Activated CD4-positive, CD25-positive, alpha-beta regulatory T cell treated with anti-CD3 and anti-CD28 coated beads, Interleukin-2, amount 50 U/mL, for 16 hours (primary cell): ENCODE results near the gene SEPTIN5.
A peak's percentile ranks its signal among the peaks of the same experiment; 100 is the strongest.
"Not testable (repeated sequence)": the region's sequence is repeated elsewhere in the genome, so short reads cannot be mapped to it uniquely, and the experiment has no call there.

Source experiments
- DNase-seq: peaks from one replicate; pipeline ENCODE4 v3.0.0-alpha.2; 2020; ENCODE audit warnings: low read depth, low spot score

SEPTIN5 gene

DNA sequence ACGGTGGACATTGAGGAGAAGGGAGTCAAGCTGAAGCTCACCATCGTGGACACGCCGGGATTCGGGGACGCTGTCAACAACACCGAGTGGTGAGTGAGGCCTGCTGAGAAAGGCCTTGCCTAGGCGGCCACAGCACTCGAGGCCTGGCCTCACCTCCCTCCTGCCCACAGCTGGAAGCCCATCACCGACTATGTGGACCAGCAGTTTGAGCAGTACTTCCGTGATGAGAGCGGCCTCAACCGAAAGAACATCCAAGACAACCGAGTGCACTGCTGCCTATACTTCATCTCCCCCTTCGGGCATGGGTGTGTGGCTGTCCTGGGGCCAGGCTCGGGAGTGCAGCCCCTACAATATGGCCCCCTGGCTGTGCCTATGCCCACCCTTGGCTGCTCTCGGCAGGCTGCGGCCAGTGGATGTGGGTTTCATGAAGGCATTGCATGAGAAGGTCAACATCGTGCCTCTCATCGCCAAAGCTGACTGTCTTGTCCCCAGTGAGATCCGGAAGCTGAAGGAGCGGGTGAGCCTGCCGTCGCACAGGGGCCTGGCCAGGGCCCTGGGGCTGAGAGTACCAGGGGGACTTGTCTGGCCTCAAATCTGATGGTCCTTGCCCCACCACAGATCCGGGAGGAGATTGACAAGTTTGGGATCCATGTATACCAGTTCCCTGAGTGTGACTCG lies 6.0 kb downstream of the SEPTIN5 start:
- DNase-seq = no peak

DNA sequence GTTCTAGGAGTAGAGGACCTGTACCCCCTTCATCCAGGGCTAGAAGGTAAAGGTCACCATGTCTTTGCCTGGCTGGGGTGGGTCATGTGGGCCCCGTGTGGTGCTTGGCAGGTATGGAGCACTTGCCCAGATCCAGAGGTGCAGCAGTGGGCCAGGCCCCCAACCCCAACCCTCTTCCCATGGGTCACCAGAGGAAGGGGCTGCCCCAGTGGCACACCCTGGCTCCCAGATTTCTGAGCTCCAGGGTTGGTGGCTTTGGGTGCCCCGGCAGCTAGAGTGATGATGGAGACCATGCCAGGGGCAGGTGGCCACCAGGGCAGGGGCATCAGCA lies 6.7 kb downstream of the SEPTIN5 start:
- no peak for DNase-seq

GRCh38 chr22:19721330-19722177 lies 7.3 kb downstream of the SEPTIN5 start:
- DNase-seq = no peak

DNA sequence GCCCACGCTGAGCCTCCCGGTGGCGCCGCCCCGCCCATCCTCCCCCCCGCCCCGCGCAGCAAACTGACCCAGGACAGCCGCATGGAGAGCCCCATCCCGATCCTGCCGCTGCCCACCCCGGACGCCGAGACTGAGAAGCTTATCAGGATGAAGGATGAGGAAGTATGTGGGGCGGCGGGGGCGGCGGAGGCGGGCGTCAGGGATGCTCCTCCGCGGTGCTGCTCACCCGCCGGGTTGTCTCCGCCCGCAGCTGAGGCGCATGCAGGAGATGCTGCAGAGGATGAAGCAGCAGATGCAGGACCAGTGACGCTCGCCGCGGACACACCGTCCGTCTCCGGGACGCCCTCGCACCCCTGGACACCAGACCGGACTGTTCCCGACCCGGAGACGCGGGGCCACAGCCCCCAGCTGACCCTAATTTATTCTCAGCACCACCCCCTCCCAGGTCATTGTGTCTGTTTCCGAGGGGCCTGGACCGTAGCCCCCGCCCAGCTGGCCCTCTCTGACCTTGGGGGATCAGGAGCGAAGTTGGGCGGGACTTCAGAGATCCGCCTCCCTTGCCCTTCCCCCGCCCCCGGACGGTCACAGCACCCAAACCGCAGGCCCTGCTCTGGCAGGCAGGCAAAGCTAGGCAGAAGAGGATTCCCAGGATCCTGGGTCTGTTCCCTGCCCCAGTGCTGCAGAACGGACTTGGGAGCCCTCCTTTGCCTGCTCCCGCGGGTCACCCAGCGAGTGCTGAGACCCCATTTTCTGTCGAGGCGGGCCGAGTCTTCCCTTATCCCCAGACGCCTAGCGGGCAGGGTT lies 8.1 kb downstream of the SEPTIN5 start:
- no peak for DNase-seq

DNA sequence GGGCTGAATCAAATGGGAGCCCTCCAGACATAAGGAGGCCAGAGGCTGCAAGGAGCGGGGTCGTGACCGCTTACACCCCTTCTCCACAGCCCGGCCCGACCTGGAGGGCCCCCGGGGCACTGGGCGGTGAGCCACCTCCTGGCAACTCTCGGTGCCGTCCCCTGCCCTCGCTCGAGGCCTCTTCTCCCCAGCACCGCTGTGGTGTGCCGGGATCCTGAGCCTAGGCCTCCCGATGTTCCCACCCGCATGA lies 8.6 kb downstream of the SEPTIN5 start:
- no peak for DNase-seq

- DNase-seq = no peak
Observed at GRCh38 chr22:19723232-19723982, 9.1 kb downstream of the SEPTIN5 start, which contains the start of gene GP1BB. Gene GP1BB, plus strand, starts transcription at chr22:19723539. Its CDS starts 31 bp downstream, at chr22:19723570.

DNA sequence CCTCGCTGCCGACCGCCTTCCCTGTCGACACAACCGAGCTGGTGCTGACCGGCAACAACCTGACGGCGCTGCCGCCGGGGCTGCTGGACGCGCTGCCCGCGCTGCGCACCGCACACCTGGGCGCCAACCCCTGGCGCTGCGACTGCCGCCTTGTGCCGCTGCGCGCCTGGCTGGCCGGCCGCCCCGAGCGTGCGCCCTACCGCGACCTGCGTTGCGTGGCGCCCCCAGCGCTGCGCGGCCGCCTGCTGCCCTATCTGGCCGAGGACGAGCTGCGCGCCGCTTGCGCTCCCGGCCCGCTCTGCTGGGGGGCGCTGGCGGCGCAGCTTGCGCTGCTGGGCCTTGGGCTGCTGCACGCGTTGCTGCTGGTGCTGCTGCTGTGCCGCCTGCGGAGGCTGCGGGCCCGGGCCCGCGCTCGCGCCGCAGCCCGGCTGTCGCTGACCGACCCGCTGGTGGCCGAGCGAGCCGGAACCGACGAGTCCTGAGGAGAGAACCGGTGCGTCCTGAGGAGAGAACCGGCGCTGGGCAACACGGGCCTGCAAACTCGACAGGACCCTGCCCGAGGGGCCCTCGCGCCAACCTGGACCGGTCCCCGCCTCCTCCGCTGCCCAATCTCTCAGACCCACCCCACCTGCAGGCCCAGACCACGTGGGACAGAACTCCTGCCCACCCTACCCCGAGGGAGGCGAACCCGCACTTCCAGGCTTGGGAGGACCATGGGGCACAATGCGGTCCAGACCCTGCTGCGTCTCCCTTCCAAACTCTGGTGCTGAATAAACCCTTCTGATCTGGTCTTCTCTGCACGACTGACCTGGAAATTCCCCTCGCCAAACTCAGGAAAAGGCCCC lies 9.9 kb downstream of the SEPTIN5 start:
- no peak for DNase-seq

GRCh38 chr22:19724927-19725661 lies 10.8 kb downstream of the SEPTIN5 start:
- DNase-seq = no peak

- DNase-seq = not testable (repeated sequence)
Observed at GRCh38 chr22:19726064-19726788, 11.9 kb downstream of the SEPTIN5 start.

GRCh38 chr22:19727310-19728150 lies 13.2 kb downstream of the SEPTIN5 start:
- DNase-seq = no peak

- no peak for DNase-seq
Observed at GRCh38 chr22:19728271-19728670, 14.0 kb downstream of the SEPTIN5 start.

- no peak for DNase-seq
Observed at GRCh38 chr22:19728836-19729235, 14.5 kb downstream of the SEPTIN5 start.

- no peak for DNase-seq
Observed at GRCh38 chr22:19729507-19729906, 15.2 kb downstream of the SEPTIN5 start.

DNA sequence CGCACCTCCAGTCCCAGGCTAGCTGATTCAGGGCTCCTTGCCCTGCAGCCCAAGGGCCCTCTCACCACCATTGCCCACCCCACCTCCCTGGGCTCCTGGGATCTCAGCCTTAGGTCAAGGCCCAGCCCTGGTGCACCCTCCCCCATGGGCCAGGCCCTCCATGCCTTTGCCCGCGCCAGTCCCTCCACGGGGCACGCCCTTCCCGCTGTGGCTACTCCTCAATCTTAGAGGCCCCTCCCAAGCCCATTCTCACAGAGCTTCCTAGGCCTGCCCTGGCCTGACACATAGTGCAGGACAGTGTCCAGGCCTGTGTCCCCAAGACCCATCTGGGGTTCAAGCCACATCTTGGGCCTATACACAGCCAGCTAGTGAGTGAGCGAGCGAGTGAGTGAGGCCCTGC lies 15.9 kb downstream of the SEPTIN5 start:
- DNase-seq = no peak

DNA sequence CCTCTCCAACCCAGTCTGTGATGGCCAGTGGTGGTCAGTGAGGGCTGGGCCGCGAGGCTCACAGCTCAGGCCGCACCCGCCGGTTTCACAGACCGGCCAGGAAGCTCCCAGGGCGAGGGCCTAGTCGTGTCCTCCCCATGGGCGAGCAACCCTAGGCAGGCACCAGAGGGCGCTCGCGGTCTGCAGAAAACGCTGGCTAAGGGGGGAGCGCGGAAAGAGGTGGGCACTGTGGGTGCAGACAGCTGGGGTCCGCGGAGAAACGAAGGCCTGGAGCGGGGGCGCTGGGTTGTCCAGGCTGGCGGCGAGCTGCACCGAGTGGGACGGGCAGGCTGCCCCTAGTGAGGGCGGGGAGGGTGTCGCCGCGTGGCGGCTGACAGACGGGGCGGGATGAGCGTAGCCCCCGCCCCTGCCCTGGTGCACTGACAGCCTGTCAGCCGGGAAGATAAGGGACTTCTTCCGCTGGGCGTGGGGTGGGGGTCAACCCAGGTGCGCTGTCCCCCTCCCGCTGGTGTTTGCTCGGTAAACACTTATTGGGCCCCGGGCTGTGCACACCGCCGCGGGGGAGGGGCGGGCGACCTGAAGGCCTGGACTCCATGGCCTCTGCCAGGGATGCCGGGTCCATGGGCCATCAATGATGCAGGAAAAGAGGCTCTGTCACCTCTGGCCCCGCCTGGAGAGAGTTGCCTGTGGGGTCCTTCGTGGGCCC lies 16.5 kb downstream of the SEPTIN5 start:
- peak; percentile 65 for DNase-seq

DNA sequence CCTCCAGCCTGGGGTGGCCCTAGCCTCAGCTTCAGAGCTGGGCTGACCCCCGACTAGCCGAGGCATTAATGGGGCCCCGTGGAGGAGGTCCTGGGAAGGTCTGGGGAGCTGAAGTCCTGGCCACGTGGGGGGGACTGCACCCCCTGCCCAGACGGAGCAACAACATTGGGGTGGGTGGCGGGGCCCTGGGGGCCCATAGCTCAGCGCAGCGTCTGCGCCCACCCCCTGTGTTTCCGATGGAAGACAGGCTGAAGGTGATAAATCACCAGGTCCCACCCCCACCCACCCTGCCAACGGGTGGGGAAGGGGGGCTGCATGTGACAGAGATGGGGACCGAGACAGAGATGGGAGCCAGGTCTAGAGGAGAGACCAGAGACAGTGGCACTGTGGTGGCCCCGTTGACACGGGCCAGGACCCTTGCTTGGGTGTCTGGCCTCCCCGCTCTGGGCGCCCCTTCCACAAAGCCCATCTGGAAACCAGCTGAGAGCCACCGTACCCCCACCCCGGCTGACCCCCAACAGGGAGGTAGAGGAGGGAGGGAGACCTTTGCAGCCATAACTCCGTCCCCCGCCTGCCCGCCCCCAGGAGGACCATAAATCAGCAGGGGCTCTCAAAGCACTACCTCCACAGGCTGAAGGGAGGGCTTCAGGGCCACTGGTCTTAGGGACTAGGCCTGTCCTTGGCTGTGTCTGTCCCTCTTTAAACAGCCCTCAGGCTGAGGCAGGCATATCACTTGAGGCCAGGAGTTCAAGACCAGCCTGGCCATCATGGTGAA lies 17.2 kb downstream of the SEPTIN5 start:
- DNase-seq = no peak

- no peak for DNase-seq
Observed at GRCh38 chr22:19732403-19733113, 18.3 kb downstream of the SEPTIN5 start.
